DOHH2 (cell line): ENCODE measurements around the gene SUSD4.

Source experiments
- H3F3A ChIP-seq: fragments of 200-600 bp; sonication (generic), shearing (Covaris generic); 2 replicates; pipeline ENCODE4 v1.6.0; 2016; ENCODE audit warnings: antibody characterized with exemption, mild to moderate bottlenecking; ENCODE audit not compliant: control insufficient read depth, insufficient read depth
- H3K27ac ChIP-seq: fragments of 200-600 bp; sonication (generic); 2 replicates; pipeline ENCODE4 v1.5.1; 2014; ENCODE audit warnings: low read depth, mild to moderate bottlenecking, low read length, moderate library complexity
- H3K27me3 ChIP-seq: fragments of 200-600 bp; sonication (generic); 2 replicates; pipeline ENCODE4 v1.6.1; 2014; ENCODE audit warnings: mild to moderate bottlenecking, low read length, mixed read lengths; ENCODE audit not compliant: control insufficient read depth
- H3K36me3 ChIP-seq: fragments of 200-600 bp; sonication (generic); 2 replicates; pipeline ENCODE4 v1.6.1; 2014; ENCODE audit warnings: mild to moderate bottlenecking, low read length, moderate library complexity, mixed read lengths; ENCODE audit not compliant: control insufficient read depth
- H3K4me1 ChIP-seq: fragments of 200-600 bp; sonication (generic); 2 replicates; pipeline ENCODE4 v1.6.1; 2014; ENCODE audit warnings: mild to moderate bottlenecking, low read length, mixed read lengths; ENCODE audit not compliant: control insufficient read depth
- H3K4me2 ChIP-seq: fragments of 200-600 bp; sonication (generic); 2 replicates; pipeline ENCODE4 v1.6.0; 2014; ENCODE audit warnings: mild to moderate bottlenecking, low read length, moderate library complexity
- H3K4me3 ChIP-seq: fragments of 200-600 bp; sonication (generic); 2 replicates; pipeline ENCODE4 v1.5.1; 2014; ENCODE audit warnings: mild to moderate bottlenecking, low read length, mixed read lengths
- H3K79me2 ChIP-seq: fragments of 200-600 bp; sonication (generic); 2 replicates; pipeline ENCODE4 v1.6.1; 2014; ENCODE audit warnings: mild to moderate bottlenecking, low read length, mixed read lengths; ENCODE audit not compliant: control insufficient read depth
- H3K9me2 ChIP-seq: fragments of 200-600 bp; sonication (generic); replicated peaks from 2 replicates; pipeline ENCODE4 v1.6.1; 2014; ENCODE audit warnings: mild to moderate bottlenecking, low read length, mixed read lengths; ENCODE audit not compliant: control insufficient read depth
- H3K9me3 ChIP-seq: fragments of 200-600 bp; sonication (generic); 2 replicates; pipeline ENCODE4 v1.6.1; 2014; ENCODE audit warnings: antibody characterized with exemption, low read length, mixed read lengths; ENCODE audit not compliant: control insufficient read depth, insufficient read depth
- H4K20me1 ChIP-seq: fragments of 200-600 bp; sonication (generic); 2 replicates; pipeline ENCODE4 v1.6.0; 2014; ENCODE audit warnings: low read depth, mild to moderate bottlenecking, antibody characterized with exemption, low read length, moderate library complexity; ENCODE audit not compliant: control insufficient read depth, insufficient read depth
- CTCF ChIP-seq: fragments of 200-600 bp; sonication (generic); IDR thresholded peaks from one replicate; pipeline ENCODE4 v1.5.1; 2014; ENCODE audit warnings: antibody characterized with exemption, mild to moderate bottlenecking, low read depth, low read length; ENCODE audit not compliant: poor library complexity, severe bottlenecking
- EZH2phosphoT487 ChIP-seq: fragments of 200-600 bp; sonication (generic); IDR thresholded peaks from 2 replicates; pipeline ENCODE4 v1.6.1; 2017; ENCODE audit warnings: borderline replicate concordance, mild to moderate bottlenecking, antibody characterized with exemption, low read length, moderate library complexity, mixed read lengths

Gene SUSD4

DNA sequence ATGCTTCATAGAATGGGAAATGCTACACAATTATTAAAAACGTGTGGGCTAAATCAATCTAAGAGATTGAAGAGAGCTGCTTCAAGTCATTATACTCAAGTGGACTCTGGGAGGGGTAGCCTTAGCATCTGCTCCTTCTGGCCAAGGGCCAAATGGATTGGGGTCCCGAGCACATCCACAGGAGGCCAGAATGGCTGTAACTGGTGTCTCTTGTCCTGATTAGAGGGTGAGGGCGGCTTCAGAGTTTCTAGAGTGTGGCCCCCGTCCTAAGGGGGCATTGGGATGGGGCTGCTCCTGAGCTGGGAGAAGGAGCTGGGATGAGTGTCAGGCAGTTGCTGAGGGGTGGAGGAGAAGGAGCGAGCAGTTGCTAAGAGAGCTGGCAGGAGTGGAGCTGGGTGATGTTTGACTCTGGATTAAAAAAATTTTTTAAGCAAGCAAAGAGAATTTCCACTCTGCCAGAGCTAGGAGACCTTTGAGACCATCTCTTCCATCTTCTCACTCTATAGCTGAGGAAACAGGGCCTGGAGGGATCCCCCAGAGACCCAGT is 149.6 kb downstream of the SUSD4 start:
- TF ChIP-seq CTCF = no peak
- TF ChIP-seq EZH2phosphoT487 = no peak
- no peaks in the 10 kb centered on the region for H3K9me2 ChIP-seq
- H3K27me3 ChIP-seq = peaks cover 5% of the 10 kb centered on the region; the same call in 1 of the 2 replicates
- no peaks in the 10 kb centered on the region for H3F3A ChIP-seq
- no peaks in the 10 kb centered on the region for H3K36me3 ChIP-seq
- no peak overlapping the region for H3K27ac ChIP-seq
- no peak overlapping the region for H3K4me2 ChIP-seq
- no peaks in the 10 kb centered on the region for H4K20me1 ChIP-seq
- H3K4me1 ChIP-seq = no peaks in the 10 kb centered on the region
- H3K9me3 ChIP-seq = no peaks in the 10 kb centered on the region
- H3K79me2 ChIP-seq = no peaks in the 10 kb centered on the region
- no peak overlapping the region for H3K4me3 ChIP-seq

DNA sequence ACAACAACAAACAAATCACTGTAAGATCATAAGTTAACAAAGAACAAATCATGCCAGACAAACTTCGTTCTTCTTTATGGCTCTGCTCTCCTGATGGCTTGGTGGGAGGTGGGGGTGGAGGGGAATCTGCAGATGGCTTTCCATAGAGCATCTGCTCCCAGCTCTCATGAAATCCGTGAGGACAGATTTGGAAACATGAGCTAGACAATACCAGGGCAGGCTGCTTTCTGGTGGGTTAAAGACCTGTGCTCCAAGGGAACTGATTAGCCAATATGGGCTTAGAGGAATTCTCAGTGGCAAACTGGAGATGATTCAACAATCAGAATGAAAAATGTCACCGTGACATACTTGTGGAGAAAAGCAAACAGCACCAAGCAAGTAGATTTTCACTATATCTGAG is 151.5 kb downstream of the SUSD4 start:
- H3K4me1 ChIP-seq = no peaks in the 10 kb centered on the region
- H3F3A ChIP-seq = no peaks in the 10 kb centered on the region
- H3K9me2 ChIP-seq = no peaks in the 10 kb centered on the region
- H3K4me3 ChIP-seq = no peak overlapping the region
- no peak for TF ChIP-seq EZH2phosphoT487
- H3K27me3 ChIP-seq = peaks cover 5% of the 10 kb centered on the region; the same call in 1 of the 2 replicates
- H3K36me3 ChIP-seq = no peaks in the 10 kb centered on the region
- no peak overlapping the region for H3K27ac ChIP-seq
- no peaks in the 10 kb centered on the region for H3K79me2 ChIP-seq
- H3K9me3 ChIP-seq = no peaks in the 10 kb centered on the region
- H4K20me1 ChIP-seq = no peaks in the 10 kb centered on the region
- no peak overlapping the region for H3K4me2 ChIP-seq

- H3K9me2 ChIP-seq = no peaks in the 10 kb centered on the region
- H3K27me3 ChIP-seq = peaks cover 5% of the 10 kb centered on the region; the same call in 1 of the 2 replicates
- no peaks in the 10 kb centered on the region for H3K79me2 ChIP-seq
- TF ChIP-seq EZH2phosphoT487 (no peak), CTCF (no peak)
- no peak overlapping the region for H3K27ac ChIP-seq
- no peaks in the 10 kb centered on the region for H3F3A ChIP-seq
- no peaks in the 10 kb centered on the region for H4K20me1 ChIP-seq
- H3K4me1 ChIP-seq = no peaks in the 10 kb centered on the region
- no peaks in the 10 kb centered on the region for H3K36me3 ChIP-seq
- no peaks in the 10 kb centered on the region for H3K9me3 ChIP-seq
- H3K4me2 ChIP-seq = no peak overlapping the region
- H3K4me3 ChIP-seq = no peak overlapping the region
These were observed 152.5 kb downstream of the SUSD4 start for GRCh38 chr1:223211323-223211985.

DNA sequence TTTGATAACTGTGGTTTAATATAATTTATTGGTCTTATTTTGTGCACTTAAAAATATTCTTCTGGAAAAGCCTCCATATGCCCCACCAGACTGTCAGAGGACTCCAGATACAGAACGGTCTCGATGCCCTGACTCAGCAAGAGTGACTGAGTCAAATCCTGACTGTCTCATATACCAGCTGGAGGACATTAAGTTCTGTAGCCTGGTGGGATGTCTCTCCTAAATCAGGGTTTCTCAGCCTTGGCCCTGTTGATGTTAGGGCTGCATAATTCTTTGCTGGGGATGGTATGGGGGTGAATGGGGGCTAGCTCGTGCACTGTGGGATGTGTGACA is 153.2 kb downstream of the SUSD4 start:
- Histone ChIP-seq H3K27me3 (peaks cover 5% of the 10 kb centered on the region; the same call in 1 of the 2 replicates), H3F3A (no peaks in the 10 kb centered on the region), H3K4me2 (no peak overlapping the region), H3K79me2 (no peaks in the 10 kb centered on the region), H3K36me3 (no peaks in the 10 kb centered on the region), H3K4me3 (no peak overlapping the region), H3K9me3 (no peaks in the 10 kb centered on the region), H3K9me2 (no peaks in the 10 kb centered on the region), H3K27ac (no peak overlapping the region), H3K4me1 (no peaks in the 10 kb centered on the region), H4K20me1 (no peaks in the 10 kb centered on the region)
- no peak for TF ChIP-seq CTCF
- TF ChIP-seq EZH2phosphoT487 = no peak
